Spleen (tissue), 7 donors: ENCODE data around the gene DHX35.

ENCODE experiments used
- CTCF ChIP-seq, 11 experiments: fragments of 200-600 bp in 7 of 11; fragments of 450-650 bp in 4 of 11; sonication (generic) in 4 of 11; IDR thresholded peaks in 8 of 11; conservative IDR thresholded peaks in 3 of 11; 1 replicate in 7 of 11; 2 replicates in 4 of 11; pipeline versions ENCODE4 v1.4.0 to v1.8.0; 2016 to 2021; ENCODE audit warnings: antibody characterized with exemption in 11 of 11, inconsistent platforms in 4 of 11, mild to moderate bottlenecking in 1 of 11
- POLR2A ChIP-seq, 3 donors: fragments of 450-650 bp; IDR thresholded peaks; one replicate each; pipeline ENCODE4 v1.5.1; 2017; ENCODE audit warnings: antibody characterized with exemption in 3 of 3, mild to moderate bottlenecking in 1 of 3
- donor health status: DM: no; HTN: no; CAD: no; lungs with moderate emphysema.
- donor health status: DM: no; HTN: no; CAD: no.
- donor health status: DM: no; HTN: no; CAD: no.

GRCh38 chr20:39004508-39004907, 42.4 kb downstream of the DHX35 start:
- TF ChIP-seq CTCF (IDR thresholded peaks at IDR 0.05 in 8 of 11, conservative IDR thresholded peaks at IDR 0.05 in 3 of 11) (no peak), POLR2A (IDR thresholded peaks at IDR 0.05) (no peak)
